GM08714 (cell line): ENCODE measurements around the gene ATP2A2.
"Not testable (repeated sequence)": the region's sequence is repeated elsewhere in the genome, so short reads cannot be mapped to it uniquely, and the experiment has no call there.

Source experiments
- H3K4me3 ChIP-seq: fragments of 200-500 bp; sonication (Bioruptor generic); 2 replicates; pipeline ENCODE4 v1.5.1; 2014; ENCODE audit warnings: mild to moderate bottlenecking, low read length, inconsistent platforms
- ZNF274 ChIP-seq: IDR thresholded peaks from 2 replicates; pipeline ENCODE4 v1.6.1; 2012; ENCODE audit warnings: mild to moderate bottlenecking, low read depth, low read length

The ATP2A2 gene

GRCh38 chr12:110337912-110338710 lies 57.1 kb downstream of the ATP2A2 start:
- no peak overlapping the region for H3K4me3 ChIP-seq
- no peak for TF ChIP-seq ZNF274

GRCh38 chr12:110338754-110339153 lies 57.7 kb downstream of the ATP2A2 start:
- no peak overlapping the region for H3K4me3 ChIP-seq
- TF ChIP-seq ZNF274 = no peak

DNA sequence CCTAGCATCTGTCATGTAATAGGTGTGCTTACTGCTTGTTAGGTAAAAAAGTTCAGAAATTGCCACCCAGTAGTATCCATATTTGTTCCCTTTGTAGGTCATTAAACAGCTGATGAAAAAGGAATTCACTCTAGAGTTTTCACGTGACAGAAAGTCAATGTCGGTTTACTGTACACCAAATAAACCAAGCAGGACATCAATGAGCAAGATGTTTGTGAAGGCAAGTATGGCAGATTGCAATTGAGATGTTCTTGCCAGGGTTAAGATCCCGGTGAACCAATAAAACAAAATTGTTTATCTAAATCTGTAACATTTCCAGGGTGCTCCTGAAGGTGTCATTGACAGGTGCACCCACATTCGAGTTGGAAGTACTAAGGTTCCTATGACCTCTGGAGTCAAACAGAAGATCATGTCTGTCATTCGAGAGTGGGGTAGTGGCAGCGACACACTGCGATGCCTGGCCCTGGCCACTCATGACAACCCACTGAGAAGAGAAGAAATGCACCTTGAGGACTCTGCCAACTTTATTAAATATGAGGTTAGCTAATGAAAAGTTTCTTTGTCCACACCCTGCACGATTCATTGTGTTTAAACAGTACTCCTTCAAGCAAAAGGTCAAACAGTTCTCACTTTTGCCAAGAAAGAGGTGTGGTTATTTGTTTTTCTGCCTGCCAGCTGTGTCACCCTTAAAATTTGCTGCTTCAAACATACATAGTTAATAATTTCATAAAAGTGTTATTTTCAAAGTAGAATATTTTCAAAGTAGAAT lies 58.3 kb downstream of the ATP2A2 start:
- no peak for TF ChIP-seq ZNF274
- no peak overlapping the region for H3K4me3 ChIP-seq

DNA sequence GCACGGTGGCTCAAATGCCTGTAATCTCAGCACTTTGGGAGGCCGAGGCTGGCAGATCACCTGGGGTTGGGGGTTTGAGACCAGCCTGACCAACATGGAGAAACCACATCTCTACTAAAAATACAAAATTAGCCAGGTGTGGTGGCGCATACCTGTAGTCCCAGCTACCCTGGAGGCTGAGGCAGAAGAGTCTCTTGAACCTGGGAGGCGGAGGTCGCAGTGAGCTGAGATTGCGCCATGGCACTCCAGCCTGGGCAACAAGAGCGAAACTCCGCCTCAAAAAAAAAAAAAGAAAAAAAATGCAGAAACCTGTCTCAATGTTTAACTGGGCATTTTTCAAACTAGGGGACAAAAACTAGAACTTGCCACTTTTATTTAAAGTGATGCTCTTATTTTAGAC lies 59.2 kb downstream of the ATP2A2 start:
- H3K4me3 ChIP-seq = not testable (repeated sequence)

GRCh38 chr12:110340706-110341105 lies 59.7 kb downstream of the ATP2A2 start:
- TF ChIP-seq ZNF274 = no peak
- no peak overlapping the region for H3K4me3 ChIP-seq

DNA sequence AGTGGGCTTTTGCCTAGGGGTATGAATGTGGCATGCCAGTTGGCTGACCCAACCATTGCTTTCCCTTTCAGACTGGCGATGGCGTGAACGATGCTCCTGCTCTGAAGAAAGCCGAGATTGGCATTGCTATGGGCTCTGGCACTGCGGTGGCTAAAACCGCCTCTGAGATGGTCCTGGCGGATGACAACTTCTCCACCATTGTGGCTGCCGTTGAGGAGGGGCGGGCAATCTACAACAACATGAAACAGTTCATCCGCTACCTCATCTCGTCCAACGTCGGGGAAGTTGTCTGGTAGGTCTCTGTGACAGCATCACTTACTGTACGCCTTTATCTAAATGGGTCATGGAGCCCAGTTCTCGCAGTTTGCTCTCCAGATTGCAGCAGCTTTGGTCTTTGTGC lies 61.1 kb downstream of the ATP2A2 start:
- no peak overlapping the region for H3K4me3 ChIP-seq
- no peak for TF ChIP-seq ZNF274

- H3K4me3 ChIP-seq = no peak overlapping the region
- no peak for TF ChIP-seq ZNF274
These were observed 62.1 kb downstream of the ATP2A2 start for GRCh38 chr12:110343114-110343513.

GRCh38 chr12:110343736-110344555 lies 62.9 kb downstream of the ATP2A2 start:
- no peak overlapping the region for H3K4me3 ChIP-seq
- no peak for TF ChIP-seq ZNF274

GRCh38 chr12:110344657-110345056 lies 63.6 kb downstream of the ATP2A2 start:
- no peak for TF ChIP-seq ZNF274
- H3K4me3 ChIP-seq = no peak overlapping the region

DNA sequence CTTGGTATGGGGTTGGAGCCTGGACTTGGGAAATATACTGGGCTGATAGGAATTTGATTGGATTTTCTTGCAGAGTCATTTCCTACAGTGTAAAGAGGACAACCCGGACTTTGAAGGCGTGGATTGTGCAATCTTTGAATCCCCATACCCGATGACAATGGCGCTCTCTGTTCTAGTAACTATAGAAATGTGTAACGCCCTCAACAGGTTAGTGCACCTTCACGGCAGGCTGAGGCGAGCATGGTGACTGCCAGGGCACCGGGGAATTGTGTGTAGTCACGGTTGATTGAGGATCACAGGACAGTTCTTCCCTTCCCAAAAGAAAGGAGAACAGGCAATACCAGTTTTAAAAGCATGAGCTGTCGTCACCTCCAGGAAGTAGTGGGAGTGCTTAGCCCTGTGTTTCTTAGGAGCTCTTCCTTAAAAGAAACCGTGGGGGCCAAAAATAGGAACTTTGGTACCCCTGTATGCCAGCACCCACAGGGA lies 64.2 kb downstream of the ATP2A2 start:
- no peak overlapping the region for H3K4me3 ChIP-seq

DNA sequence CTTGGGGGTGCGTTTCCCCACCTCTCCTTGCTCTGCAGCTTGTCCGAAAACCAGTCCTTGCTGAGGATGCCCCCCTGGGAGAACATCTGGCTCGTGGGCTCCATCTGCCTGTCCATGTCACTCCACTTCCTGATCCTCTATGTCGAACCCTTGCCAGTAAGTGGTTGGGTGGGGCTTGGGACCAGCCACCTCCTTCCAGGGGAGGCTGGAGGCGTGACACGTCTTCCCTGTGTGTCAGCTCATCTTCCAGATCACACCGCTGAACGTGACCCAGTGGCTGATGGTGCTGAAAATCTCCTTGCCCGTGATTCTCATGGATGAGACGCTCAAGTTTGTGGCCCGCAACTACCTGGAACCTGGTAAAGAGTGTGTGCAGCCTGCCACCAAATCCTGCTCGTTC lies 64.9 kb downstream of the ATP2A2 start:
- H3K4me3 ChIP-seq = no peak overlapping the region
- no peak for TF ChIP-seq ZNF274

More for the DNA sequence above, 64.2 kb downstream of the ATP2A2 start:
- no peak for TF ChIP-seq ZNF274

- TF ChIP-seq ZNF274 = no peak
- H3K4me3 ChIP-seq = no peak overlapping the region
These were observed 66.7 kb downstream of the ATP2A2 start for GRCh38 chr12:110347767-110348166.

DNA sequence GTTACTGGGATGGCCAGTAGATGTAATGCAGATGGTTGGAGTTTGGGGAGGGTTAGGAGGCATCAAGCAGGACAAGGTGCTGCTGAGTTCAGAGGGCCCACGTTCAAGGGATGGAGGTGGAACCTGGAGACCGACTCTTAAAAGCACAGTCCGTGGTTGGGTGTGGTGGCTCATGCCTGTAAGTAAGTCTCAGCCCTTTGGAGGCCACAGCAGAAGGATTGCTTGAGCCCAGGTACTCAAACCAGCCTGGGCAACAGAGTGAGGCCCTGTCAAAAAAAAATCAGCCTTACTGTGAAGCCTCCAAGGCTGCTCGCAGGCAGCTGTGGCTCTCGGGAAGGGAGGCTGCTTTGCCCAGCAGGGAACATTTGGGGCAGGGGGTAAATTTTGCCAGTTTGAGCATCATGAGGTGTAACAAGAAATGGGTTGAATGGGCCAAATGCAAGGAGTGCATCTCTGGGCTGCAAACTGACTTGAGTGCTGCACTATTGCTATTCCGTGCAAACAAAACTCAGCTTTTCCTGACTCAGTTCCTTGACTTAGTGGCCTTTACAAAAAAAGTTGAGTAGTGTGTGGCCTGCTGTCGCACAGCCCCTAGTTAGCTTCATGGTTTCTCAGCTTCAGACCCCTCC lies 67.5 kb downstream of the ATP2A2 start:
- no peak for TF ChIP-seq ZNF274
- no peak overlapping the region for H3K4me3 ChIP-seq

DNA sequence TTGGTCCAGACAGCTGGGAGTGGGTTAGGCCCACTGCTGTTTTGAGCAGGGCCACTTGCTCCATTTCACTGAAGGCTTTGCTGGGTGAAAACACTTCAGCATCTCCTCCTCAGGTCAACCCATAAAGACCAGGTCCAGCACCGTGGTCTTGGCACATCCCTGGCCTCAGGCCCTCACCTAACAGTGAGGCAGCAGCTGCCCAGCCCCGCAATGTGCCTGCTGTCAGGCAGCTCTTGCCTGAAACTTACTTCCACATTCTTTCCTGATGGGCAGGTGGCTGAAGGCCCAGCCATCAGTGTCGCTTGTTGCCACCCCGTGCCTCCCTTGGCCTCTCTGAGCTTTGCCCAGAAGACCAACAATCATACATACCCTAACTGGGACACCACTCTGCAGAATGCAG lies 68.0 kb downstream of the ATP2A2 start:
- no peak for TF ChIP-seq ZNF274
- no peak overlapping the region for H3K4me3 ChIP-seq
